Measurements from ENCODE around the gene POU2F2. TPM values are rescaled to one million over a fixed set of nuclear protein-coding genes. Genes with fewer than 3 reads are reported as not detected.
A peak's percentile ranks its signal among the peaks of the same experiment; 100 is the strongest.

POU2F2 gene
- polyA plus RNA-seq, 3 donors from 2014 or later, result 2.0 to 10.3 (median 2.1) TPM

DNA sequence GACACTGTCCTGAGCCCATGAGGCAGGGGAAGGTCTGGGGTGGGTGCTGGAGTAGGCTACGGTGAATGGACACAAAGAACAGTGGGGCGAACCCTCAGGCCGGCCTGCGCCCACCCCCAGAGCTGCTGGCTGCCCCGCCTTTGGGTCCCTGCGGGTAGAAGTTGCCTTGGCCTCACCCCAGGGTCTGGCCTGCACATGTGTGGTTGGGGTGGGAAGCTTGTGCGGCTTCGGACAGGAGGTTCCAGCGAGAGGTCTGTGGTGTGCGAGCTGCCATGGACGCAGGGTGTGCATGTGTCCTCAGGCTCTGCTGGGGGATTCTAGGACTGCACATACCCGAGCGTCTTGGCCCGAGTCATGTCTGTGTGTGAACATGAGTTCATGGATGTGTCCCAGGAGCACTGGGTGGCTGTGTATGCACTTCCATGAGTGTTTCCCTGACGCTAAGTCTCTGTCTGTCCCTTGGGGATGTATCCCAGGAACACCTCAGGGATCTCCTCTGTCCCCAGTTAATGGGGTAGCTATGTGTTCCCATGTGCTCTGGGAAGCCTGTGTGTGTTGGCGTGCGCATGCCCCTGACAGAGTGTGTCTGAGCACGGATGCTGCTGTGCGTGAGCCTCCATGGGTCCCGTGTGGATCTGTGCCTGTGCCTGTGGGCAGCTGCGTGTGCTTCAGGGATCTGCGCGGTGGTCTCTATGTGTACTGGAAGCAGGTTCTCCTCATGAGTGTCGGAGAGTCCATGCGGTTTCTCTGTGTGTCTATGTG, 20.8 kb upstream of the POU2F2 start:
- peaks cover 0 to 2% (median 0%) of the 10 kb centered on the region in 6 donors for H3K9me3 Mint-ChIP-seq
- peak overlapping the region in 1 of 5 donors; percentile 12 for H3K4me3 Mint-ChIP-seq
- H3K27ac Mint-ChIP-seq, result peak overlapping the region in 1 of 6 donors; percentile 45

DNA sequence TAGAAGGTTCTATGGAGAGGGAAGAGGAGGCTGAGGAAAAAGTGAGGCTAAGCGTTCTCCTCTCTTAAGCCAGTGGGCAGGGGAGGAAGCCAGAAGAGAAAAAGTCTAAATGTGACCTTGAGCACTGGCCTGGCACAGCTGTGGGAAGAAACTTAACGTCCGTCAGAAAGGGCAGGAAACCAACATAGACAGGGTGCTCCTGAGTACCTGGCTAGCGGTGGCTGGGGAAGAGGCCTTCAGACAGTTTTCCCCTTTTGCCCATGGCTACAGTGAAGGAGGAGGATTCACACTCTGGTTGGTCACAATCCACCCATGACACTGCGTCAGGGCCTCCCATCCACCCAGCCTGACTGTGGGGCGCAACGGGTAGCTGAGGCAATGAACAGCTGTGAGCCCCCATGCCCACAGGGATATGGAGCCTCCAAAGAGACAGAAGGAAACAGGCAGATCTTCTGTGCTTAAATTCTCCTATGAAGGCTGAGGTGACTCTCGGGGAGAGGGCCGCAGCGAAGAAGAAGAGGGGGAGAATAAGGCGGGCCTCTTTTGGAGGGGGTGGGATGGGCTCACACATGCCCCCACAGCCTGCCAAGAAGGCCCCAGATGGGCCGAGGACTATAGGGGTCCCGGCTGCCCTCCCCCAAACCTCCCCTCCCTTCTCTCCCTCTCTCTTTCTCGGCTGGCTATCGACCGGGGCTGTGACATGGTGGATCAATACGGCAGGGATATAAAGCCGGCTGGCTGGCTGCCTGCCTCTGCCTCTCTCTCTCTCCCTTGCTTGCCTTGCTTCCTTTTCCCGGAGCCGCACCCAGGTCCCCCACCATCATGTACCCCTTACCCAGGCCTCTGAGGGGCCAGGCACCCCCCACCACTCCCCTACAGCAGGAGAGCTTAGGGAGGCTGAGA, 19.8 kb upstream of the POU2F2 start:
- Mint-ChIP-seq H3K27ac (no peak overlapping the region), H3K36me3 (peaks cover 10 to 25% (median 19%) of the 10 kb centered on the region in 3 donors), H3K4me1 (peaks cover 21 to 22% of the 10 kb centered on the region in 2 donors), H3K27me3 (ENCODE audit: low read depth in 3 of 3) (peaks cover 7 to 12% (median 8%) of the 10 kb centered on the region in 3 donors), H3K9me3 (no peaks in the 10 kb centered on the region), H3K4me3 (no peak overlapping the region)
- DNase-seq, result no peak

More for the DNA sequence above, 20.8 kb upstream of the POU2F2 start:
- Mint-ChIP-seq H3K27me3 (ENCODE audit: low read depth in 3 of 3) (peaks cover 8 to 13% (median 9%) of the 10 kb centered on the region in 3 donors), H3K4me1 (peaks cover 25 to 29% of the 10 kb centered on the region in 2 donors), H3K36me3 (peaks cover 8 to 24% (median 22%) of the 10 kb centered on the region in 3 donors)
- DNase-seq, result no peak

DNA sequence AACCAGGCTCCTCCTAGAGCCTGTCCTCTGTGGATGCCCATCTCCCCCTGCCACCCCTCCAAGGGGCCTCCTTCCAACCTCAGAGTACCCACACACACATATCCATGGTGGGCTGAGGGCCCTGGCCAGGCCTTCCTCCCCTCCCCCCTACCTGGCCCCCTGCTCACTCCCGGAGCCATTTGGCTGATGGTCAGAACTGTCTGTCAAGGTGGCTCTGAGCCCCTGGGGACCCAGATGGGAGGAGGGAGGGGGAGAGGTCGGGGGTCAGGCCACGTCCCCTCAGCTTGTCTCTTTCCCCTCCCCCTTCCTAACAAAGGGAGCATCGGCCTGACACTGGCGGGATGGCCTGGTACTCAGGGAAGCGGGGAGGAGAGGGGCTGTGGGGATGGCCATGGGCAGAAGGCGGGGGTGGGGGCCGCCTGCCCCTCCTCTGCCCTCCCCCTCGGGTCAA, 18.7 kb upstream of the POU2F2 start:
- H3K36me3 Mint-ChIP-seq, result peaks cover 12 to 30% (median 22%) of the 10 kb centered on the region in 3 donors
- no peak overlapping the region for H3K4me3 Mint-ChIP-seq
- no peak for DNase-seq
- no peaks in the 10 kb centered on the region for H3K9me3 Mint-ChIP-seq
- H3K27me3 Mint-ChIP-seq (ENCODE audit: low read depth in 3 of 3), result peaks cover 3 to 12% (median 10%) of the 10 kb centered on the region in 3 donors
- H3K4me1 Mint-ChIP-seq, result peaks cover 21 to 22% of the 10 kb centered on the region in 2 donors
- no peak overlapping the region for H3K27ac Mint-ChIP-seq

DNA sequence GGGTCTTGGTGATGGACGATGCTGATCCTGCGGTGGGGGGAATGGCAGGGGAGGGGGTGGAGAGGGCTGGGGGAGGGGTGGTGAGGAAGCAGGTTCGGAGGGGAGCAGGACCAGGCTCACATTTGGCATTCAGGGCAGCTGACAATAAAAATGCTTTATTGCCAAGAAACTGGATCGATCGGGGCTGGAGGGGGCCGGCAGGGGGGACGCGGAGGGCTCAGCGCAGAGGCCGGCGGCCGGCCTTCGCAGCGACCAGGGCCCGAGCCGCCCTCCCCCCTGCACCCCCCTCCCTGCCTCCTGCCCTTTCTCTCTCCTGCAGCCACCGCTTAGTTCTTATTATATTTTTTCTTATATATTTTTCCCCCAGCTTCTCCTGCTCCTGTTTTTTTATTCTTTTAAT, 18.1 kb upstream of the POU2F2 start:
- Mint-ChIP-seq H3K9me3 (no peaks in the 10 kb centered on the region), H3K4me1 (peaks cover 15 to 19% of the 10 kb centered on the region in 2 donors), H3K27ac (no peak overlapping the region), H3K4me3 (no peak overlapping the region), H3K27me3 (ENCODE audit: low read depth in 3 of 3) (peaks cover 3 to 12% (median 6%) of the 10 kb centered on the region in 3 donors), H3K36me3 (peaks cover 7 to 26% (median 19%) of the 10 kb centered on the region in 3 donors)
- no peak for DNase-seq

DNA sequence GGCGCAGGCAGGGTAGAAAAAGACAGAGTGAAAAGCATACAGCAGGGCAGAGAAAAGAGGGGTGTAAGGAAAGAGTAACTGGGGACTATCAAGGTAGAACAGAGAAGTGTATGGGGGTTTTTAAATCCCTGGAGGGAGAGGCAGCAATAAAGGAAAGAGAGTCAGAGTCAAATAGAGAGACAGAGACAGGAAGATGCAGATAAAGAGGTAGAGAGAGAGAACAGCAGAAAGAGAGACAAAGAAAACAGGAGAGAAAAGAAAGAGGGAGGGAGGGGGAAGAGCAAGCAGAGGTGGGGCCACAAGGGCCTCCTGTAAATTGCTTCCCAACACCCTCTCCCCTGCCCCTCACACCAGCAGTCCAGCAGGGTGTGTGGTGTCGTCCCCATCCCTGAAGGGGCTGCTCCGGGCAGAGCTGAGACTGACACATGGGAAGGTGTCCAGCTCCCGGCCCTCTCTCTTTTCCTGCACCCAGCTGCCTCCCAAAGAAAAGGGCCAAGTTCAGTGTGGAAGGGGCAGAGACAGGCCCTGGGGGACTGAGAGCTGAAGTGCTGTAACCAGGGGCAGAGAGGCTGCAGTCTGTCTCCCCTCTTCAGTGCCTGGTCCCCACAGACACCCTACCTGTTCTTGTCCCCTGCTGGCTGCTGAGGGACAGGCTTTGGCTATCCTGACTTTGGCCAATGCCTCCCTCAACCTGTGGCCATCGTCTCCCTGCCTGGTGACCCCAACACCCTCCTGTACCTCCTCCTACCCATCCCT, 17.4 kb upstream of the POU2F2 start:
- Mint-ChIP-seq H3K27me3 (ENCODE audit: low read depth in 3 of 3) (peaks cover 0 to 10% (median 9%) of the 10 kb centered on the region in 3 donors), H3K4me3 (no peak overlapping the region), H3K9me3 (no peaks in the 10 kb centered on the region), H3K27ac (peak overlapping the region in 2 of 6 donors; percentile 1 to 11), H3K4me1 (peaks cover 8 to 11% of the 10 kb centered on the region in 2 donors), H3K36me3 (peaks cover 7 to 26% (median 19%) of the 10 kb centered on the region in 3 donors)
- no peak for DNase-seq

DNA sequence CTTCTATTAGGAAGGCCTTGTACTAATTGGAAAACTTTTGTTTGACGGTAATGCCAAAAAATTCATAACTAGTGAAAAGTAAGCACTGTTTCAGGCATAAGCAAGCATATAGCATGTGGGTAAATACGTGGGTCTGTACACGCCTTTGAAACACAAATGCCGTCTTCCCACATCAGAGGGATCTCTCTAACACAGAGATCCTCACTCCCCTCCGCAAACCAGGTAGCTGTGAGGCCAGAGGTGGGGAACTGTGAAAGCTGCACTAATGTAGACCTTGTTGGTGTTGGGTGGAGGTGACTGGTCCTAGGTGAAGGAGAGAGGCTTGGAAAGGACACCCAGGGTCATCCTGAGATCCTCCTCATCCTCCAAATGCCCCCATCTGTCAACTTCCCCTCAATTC, 16.0 kb upstream of the POU2F2 start:
- Mint-ChIP-seq H3K9me3 (no peaks in the 10 kb centered on the region), H3K4me3 (no peak overlapping the region), H3K36me3 (peaks cover 4 to 25% (median 21%) of the 10 kb centered on the region in 3 donors), H3K27me3 (ENCODE audit: low read depth in 3 of 3) (peaks cover 0 to 8% (median 5%) of the 10 kb centered on the region in 3 donors), H3K27ac (no peak overlapping the region), H3K4me1 (peaks cover 0 to 2% of the 10 kb centered on the region in 2 donors)
- no peak for DNase-seq

DNA sequence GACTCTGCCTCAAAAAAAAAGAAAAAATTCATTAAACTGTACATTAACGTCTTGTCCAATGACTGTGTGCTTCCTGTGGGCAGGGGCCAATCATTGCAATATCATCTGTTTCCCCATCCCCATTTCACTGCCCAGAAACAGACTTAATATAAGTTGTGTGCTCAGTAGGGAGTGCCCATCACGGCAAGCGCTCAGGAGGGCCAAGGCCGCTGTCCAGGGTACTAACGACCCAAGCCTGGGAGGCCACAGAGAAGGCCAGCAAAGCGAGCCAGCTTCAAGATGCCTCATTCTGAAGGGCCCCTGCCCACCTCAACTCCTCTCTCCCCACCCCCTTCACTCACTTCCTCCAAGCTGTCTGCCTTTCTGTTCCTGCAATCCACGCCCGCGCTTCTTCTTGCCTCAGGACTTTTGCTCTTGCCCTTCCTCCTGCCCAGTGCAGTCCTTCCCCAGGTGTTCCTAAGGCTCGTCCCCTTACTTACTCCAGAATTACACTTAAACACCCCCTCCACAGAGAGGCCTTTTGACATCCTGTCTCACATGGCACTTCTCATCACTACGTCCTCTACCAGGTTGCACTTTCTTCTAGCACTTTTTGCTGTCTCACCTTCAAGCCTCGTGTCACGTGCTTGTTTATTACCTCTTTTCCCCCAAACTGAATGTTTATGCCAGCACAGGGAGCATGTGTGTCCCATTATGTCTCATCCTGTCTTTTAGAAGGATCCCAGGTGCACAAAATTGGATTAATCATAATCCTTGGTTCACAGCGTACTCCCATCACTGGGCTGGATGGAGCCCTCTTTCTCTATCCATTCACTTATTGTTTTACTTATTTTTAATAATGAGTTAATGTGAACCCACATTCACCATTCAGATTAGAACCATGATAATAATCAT, 11.3 kb upstream of the POU2F2 start:
- Mint-ChIP-seq H3K9me3 (no peaks in the 10 kb centered on the region), H3K27me3 (ENCODE audit: low read depth in 3 of 3) (peaks cover 0 to 12% (median 4%) of the 10 kb centered on the region in 3 donors), H3K27ac (no peak overlapping the region), H3K4me3 (no peak overlapping the region), H3K36me3 (peaks cover 12 to 26% (median 24%) of the 10 kb centered on the region in 3 donors), H3K4me1 (no peaks in the 10 kb centered on the region)
- no peak for DNase-seq

DNA sequence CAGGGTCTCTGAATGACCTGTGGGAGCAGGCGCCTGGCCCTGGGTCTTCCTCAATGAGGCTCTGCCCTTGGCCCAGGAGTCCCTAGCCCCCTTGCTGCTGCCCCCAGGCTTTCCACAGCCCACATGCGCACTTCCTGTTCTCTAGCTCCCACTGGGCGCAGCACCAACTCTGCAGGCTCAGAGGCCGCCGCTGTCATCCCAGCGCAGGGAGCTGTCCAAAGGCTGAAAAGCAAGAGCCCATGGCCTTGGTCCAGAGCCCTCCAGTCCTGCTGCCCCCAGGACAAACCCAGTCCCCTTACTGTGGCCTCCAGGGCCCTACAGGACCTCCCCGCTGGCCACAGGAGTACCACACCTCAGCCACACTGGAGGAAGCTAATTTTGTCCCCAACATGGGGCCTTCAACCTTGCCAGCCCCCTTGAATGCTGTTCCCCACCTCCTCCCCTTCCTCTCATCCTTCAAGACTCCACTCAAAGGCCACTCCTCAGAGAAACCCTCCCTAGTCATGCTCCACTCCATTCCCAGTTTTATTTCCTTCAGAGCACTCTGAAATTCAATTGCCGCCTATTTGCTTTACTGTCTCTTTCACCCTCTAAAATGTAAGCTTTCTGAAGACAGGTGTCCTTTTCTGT, 8.0 kb upstream of the POU2F2 start:
- H3K4me1 Mint-ChIP-seq, result no peaks in the 10 kb centered on the region
- no peak overlapping the region for H3K4me3 Mint-ChIP-seq
- H3K36me3 Mint-ChIP-seq, result peaks cover 20 to 29% (median 25%) of the 10 kb centered on the region in 3 donors
- H3K27me3 Mint-ChIP-seq (ENCODE audit: low read depth in 3 of 3), result peaks cover 0 to 6% (median 0%) of the 10 kb centered on the region in 3 donors
- H3K27ac Mint-ChIP-seq, result no peak overlapping the region
- DNase-seq, result peak in 2 of 3 donors; percentile 29 to 32
- no peaks in the 10 kb centered on the region for H3K9me3 Mint-ChIP-seq

DNA sequence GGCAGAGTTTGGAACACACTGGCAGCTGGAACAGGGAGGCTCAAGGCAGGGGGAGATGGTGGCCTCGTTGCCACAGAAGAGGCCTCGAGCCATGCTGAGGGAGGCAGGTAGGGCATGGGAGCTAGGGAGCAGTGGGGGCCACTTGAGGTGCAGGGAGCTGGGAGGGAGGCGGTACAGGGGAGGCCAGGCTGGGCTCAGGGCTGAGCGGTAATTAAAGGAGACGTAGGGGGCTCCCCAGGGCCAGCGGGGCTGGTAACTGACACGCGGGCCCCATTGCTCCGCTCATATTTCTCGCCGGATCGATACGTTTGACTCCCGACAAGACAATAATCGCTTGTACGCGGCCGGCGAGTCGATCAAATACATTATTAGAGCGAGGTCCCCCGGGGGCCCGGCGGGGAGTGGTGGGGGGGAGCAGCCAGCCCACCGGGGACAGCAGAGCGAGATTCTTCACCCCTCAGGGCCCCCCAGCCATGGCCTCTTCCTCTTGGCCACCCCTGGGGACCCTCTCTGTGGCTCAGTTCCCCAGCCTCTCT, 2.4 kb upstream of the POU2F2 start:
- DNase-seq, result no peak
- peaks cover 38 to 43% of the 10 kb centered on the region in 2 donors for H3K4me1 Mint-ChIP-seq
- H3K36me3 Mint-ChIP-seq, result peaks cover 13 to 17% (median 14%) of the 10 kb centered on the region in 3 donors
- peak overlapping the region in 1 of 6 donors; percentile 39 for H3K27ac Mint-ChIP-seq
- H3K27me3 Mint-ChIP-seq (ENCODE audit: low read depth in 3 of 3), result peaks cover 0 to 5% (median 2%) of the 10 kb centered on the region in 3 donors
- H3K4me3 Mint-ChIP-seq, result no peak overlapping the region
- H3K9me3 Mint-ChIP-seq, result no peaks in the 10 kb centered on the region

DNA sequence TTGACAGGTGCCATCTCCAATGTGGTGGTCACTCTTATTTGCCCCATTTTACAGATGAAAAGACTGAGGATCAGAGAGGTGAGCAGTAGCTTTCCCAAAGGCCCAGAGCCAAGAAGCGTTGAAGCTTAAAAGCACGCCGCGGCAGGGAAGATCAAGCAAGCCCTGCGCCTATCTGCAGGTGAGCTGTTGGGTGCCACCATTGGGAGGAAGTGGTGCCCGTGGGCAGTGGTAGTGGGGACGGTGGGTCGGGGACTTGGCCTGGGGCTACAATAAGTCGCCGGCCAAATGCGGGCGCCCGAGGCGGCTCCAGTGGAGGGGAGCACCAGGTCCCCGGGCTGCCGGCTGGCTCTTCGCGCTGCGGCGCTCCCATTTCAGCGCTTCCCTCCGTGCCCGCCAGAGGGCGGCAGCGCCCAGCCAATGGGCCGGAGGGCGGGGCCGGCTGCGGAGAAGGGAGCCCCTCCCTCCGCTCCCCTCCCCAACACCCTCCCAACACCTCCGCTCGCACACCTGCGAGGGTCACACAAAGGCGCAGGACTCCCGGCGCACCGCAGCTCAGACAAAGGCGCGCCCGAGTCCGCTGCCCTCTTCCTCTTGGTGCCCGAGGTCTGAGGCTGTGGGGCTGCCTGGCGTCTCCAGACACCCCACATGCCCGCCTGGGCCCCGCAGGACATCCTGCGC, 744 bp upstream of the POU2F2 start:
- peak overlapping the region; percentile 81 to 91 (median 89) for H3K4me3 Mint-ChIP-seq
- H3K9me3 Mint-ChIP-seq, result no peaks in the 10 kb centered on the region
- H3K36me3 Mint-ChIP-seq, result peaks cover 6 to 8% (median 6%) of the 10 kb centered on the region in 3 donors
- peaks cover 43 to 45% of the 10 kb centered on the region in 2 donors for H3K4me1 Mint-ChIP-seq
- H3K27ac Mint-ChIP-seq, result peak overlapping the region; percentile 81 to 96 (median 89)
- H3K27me3 Mint-ChIP-seq (ENCODE audit: low read depth in 3 of 3), result peaks cover 0 to 5% (median 2%) of the 10 kb centered on the region in 3 donors
- DNase-seq, result peak; percentile 79 to 81 (median 80)
